Stimulated activated CD8-positive, alpha-beta memory T cell treated with anti-CD3 and anti-CD28 coated beads, Interleukin-12 subunit alpha, Interleukin-12 subunit beta, amount 100 ng/mL, for 4 hours (primary cell): Measurements from ENCODE around the gene GALNT10.
"Not testable (repeated sequence)": the region's sequence is repeated elsewhere in the genome, so short reads cannot be mapped to it uniquely, and the experiment has no call there.

Experiments
- DNase-seq: peaks from one replicate; pipeline ENCODE4 v3.0.0-alpha.2; 2020; ENCODE audit warnings: low read depth

Gene GALNT10

GRCh38 chr5:154356020-154356655 lies 165.6 kb downstream of the GALNT10 start:
- no peak for DNase-seq

- DNase-seq, result no peak
Observed at GRCh38 chr5:154356958-154357357, 166.4 kb downstream of the GALNT10 start.

DNA sequence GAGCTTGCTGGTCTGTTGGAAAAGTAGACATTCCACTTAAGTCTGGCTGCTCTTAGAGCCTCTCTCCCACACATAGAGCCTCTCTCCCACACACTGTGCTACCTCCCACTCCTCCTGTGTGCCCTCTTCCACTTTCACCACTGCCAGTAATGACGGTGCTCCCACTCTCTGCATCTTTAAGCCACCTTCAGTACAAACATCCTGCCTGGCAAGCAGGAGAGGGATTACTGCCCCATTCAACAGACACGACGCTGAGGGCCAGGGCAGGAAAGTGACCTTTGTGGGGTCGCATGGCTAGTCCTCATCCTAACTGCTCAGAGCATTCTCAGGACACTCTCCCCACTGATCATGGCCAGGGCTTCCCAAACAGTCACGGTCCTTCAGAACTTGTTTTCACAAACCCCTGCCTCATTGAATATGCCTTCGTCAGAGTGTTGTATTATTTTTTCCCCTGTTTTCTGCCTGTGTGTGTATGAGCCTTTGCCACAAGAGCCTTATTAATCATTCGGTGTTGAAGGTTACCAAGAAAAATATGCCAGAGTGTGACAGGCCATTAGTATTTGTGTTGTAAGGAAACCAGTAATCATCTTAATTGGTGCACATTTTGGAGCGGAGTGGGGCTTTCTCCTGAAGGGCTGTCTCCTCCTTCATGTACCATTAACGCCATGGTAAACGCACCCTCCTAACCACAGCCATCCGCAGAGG lies 168.1 kb downstream of the GALNT10 start:
- no peak for DNase-seq

DNA sequence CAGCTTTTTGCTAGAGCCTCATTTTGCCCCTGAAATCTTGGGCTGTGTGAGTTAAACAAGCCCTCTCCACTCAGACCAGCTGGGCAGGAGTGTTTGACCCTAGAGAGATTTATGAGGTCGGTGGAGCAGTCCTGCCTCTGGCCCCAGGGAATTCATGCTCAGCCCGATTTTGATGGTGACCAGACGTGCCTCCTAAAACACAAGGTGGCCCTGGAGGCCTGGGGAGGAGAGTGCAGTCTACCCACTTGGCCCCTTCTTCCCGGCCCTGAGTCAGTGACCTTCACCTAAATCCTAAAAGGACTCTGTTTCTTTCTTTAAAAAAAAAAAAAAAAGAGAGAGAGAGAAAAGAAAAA lies 168.7 kb downstream of the GALNT10 start:
- DNase-seq, result no peak

- not testable (repeated sequence) for DNase-seq
Observed at GRCh38 chr5:154360241-154360640, 169.7 kb downstream of the GALNT10 start.

- DNase-seq, result no peak
Observed at GRCh38 chr5:154363411-154363810, 172.9 kb downstream of the GALNT10 start.

DNA sequence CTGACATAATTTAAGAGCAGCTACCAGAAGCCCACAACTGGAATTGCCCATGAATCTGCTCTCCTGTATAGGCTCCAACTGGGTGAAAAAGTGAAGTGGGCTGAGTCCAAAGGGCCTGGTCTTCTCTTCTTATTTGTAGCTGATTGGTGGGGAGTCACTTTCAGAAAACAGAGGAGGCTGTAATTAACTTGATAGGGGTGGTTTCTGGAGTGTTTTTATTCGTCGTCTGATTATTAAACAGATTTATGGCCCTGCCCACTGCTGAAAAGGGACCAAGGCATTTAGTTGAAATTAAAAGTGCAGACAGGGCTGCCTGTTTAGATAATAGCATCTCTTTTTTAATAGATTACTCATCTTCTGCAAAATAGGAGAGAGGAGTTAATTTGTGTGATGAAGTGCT lies 174.2 kb downstream of the GALNT10 start:
- DNase-seq, result no peak

DNA sequence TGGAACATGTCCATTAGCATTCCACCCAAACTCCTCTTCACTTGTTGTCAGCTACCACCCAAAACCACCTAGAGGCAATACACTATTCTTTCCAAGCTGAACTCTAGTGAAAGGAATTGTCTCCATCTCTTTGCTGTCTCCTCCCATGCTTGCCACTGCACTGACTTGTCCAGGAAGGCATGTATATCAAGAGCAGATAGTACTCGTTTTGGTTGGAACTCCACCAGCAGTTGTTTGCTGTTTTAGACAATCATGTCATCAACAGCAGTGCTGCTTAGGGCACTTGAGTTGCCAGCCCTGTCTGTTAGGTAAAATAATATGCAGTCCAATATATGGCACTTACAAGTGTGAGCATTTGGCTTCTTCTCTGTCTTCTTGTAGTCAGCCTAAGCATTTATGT lies 175.3 kb downstream of the GALNT10 start:
- DNase-seq, result no peak

DNA sequence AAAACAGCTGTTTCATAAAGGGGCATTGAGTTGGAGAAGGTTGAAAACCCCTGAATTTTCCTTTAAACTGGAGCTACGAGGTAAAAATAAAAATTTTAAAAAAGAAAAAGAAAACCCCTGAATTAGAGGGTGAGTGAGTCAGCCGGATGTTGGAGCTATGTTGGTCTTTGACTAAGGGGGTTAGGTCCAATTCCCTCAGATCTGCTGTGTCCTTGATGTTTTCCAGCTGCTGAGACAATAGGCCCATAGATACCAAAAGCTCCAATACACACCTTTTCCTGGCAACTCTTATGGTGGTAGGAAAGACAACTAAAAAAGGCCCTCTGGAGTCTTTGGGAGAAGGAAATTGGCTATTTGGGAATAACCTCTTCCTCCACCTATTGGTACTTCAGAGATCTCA lies 175.8 kb downstream of the GALNT10 start:
- DNase-seq, result no peak

DNA sequence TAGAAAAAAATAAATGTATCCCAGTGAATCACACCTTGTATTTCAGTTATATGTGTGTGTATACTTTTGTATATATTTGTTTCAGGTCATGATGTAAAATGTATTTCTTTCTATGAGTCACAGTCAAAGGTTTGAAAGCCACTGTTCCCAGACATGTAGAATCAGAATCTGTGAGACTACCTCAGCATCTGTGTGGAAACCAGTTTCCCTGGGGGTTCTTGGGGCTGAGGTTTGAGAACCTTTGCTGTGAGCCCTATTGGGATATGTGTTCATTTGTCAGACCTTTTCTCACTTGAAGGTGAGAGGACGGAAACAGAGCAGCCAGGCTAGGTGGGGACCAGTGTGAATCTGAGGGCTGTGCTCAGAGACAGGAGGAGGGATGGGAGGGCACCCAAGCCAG lies 176.6 kb downstream of the GALNT10 start:
- DNase-seq, result no peak

- no peak for DNase-seq
Observed at GRCh38 chr5:154368041-154368800, 177.7 kb downstream of the GALNT10 start.

DNA sequence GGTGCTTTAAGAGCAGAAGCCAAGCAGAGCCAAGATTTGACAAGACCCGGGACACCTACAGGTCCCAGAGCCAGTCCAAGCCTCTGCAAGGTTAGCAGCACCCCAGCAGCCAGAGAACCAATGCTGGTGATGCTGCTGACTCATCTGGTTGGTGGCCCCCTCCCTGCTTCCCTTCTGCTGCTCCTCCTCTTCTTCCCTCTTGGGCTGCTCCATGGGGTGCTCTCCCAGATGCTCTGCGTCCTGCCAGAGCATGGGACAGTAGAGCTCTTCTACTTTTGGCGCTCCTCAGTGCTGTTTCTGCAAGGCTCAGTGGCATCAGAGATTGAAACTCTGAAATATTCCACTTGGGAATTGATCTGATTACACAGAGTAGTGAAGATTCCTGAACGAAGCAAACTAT lies 179.1 kb downstream of the GALNT10 start:
- no peak for DNase-seq

DNA sequence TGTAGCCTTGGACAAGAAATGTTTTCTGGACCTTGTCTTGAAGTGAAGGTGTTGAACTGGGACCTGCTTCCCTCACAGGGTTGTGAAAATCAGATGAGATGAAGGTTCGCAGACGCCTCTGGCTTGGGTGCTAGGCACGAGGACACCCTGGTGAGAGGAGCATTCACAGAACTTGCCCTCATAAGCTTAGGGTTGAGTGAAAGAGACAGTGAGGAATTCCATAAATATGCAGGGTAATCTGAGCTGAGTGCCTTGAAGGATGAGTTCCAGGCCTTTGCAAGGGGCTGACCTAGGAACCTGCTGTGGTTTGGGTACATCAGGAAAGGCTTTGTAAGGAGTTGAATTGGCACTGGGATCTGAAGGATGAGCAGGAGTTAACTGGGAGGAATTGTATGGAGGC lies 179.6 kb downstream of the GALNT10 start:
- no peak for DNase-seq

GRCh38 chr5:154370813-154371212 lies 180.3 kb downstream of the GALNT10 start:
- DNase-seq, result no peak

GRCh38 chr5:154371687-154372086 lies 181.2 kb downstream of the GALNT10 start:
- no peak for DNase-seq

DNA sequence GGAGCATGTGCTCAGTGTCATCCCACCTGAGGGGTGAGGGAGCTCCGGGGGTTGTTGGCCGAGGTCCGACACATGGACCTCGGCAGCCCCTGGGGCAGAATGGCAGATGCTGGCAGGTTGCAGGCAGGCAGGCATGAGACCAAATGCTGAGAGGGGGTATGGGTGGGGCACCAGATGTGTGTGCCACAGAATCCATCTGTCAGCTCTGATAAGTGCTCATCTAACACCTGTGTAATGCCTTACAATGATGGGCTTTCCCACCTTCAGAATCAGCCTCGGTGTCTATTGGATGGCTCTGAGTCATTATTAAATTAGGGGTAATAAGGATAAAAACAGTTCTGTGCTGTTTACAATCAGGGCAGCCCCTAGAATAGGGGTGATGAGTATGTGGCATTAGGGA lies 182.1 kb downstream of the GALNT10 start:
- no peak for DNase-seq

DNA sequence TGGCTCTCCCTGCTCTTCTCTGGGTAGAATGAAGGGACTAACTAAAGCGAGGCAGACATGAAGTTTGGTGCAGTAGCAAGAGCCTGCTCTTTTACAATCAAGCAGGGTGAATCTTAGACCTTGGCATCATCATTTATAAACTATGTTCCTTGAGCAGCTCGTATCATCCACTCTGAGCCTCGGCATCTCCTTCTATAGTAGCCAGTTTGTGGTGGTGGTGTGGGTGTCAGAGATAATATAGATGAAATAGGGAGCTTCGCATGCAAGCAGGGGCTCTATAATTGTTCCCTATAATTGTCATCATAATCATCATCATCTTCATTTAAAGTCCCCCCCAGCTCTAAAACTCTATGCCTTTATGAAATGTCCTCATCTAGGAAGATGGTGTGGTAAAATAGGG lies 182.8 kb downstream of the GALNT10 start:
- no peak for DNase-seq

GRCh38 chr5:154373729-154374179 lies 183.2 kb downstream of the GALNT10 start:
- no peak for DNase-seq

DNA sequence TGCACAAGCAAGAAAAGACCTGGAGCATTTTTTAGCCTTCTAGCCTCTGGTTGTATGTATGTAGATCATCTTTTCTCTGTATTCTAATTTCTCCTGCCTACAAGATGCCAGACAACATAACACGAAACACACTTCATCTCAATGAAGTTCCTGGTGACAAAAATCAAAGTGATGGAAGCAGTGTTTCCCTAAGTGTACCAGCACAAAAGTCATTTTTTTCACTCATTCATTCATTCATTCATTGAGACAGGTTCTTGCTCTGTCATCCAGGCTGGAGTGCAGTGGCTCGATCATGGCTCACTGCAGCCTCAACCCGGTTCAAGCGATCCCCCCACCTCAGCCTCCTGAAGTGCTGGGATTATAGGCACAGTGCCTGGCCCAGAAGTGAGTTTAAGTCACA lies 183.7 kb downstream of the GALNT10 start:
- DNase-seq, result no peak

DNA sequence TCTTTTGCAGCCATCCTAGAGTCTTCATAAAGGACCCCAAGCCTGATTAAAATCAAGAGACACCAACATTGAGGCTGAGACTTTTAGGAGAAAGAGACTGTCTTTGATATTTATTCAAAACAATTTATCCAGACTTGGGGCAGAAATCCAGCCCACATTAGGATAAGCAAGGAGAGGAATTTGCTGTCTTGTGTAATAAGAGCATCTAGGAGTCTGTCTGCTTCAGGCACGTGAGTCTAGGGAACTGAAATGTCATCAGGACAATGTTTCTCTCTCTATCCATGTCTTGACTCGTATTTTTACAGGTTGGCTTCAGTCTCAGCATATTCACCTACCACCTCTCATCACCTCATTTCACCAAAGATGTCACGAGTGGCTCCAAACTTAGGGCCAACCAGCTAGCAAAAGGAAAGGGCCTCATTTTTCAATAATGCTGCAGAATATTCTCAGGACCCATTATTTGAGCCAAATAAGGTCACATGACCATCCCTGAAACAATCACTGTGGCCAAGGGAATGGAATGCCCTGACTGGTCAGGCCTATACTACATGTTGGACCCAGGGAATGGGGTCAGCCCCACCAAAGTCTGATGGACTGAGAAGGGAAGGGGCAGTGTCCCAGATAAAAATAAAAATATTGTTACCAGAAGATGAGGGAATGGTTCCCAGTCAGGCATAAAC lies 184.9 kb downstream of the GALNT10 start:
- no peak for DNase-seq

GRCh38 chr5:154376481-154376880 lies 185.9 kb downstream of the GALNT10 start:
- DNase-seq, result no peak

GRCh38 chr5:154377754-154378533 lies 187.4 kb downstream of the GALNT10 start:
- DNase-seq, result no peak
